RWPE1 (cell line): Measurements from ENCODE around the gene ATP6V0D1.
A peak's percentile ranks its signal among the peaks of the same experiment; 100 is the strongest.

Experiments
- CTCF ChIA-PET: fragments of 350-600 bp; sonication (Branson Sonifier 250); formaldehyde crosslinking; extraction: SDS; loops from one replicate; lab custom pipeline; 2021; lab: Yijun Ruan, JAX
- POLR2A ChIA-PET: fragments of 400-600 bp; formaldehyde crosslinking; extraction: SDS; loops from one replicate; lab custom pipeline; 2020; ENCODE audit warnings: antibody characterized with exemption; ENCODE audit not compliant: low non-redundant PET; lab: Yijun Ruan, JAX
- DNase-seq: peaks from one replicate; pipeline ENCODE4 v3.0.0; 2012; ENCODE audit warnings: low spot score
- H3K27ac ChIP-seq: fragments of 450-650 bp; 2 replicates; pipeline ENCODE4 v1.5.1; 2017
- TF ChIP-seq, protein P1 (sequence below): fragments of 450-650 bp; conservative IDR thresholded peaks from 2 replicates; pipeline ENCODE4 v1.5.1; 2017; ENCODE audit warnings: low read depth, mild to moderate bottlenecking

The ATP6V0D1 gene

DNA sequence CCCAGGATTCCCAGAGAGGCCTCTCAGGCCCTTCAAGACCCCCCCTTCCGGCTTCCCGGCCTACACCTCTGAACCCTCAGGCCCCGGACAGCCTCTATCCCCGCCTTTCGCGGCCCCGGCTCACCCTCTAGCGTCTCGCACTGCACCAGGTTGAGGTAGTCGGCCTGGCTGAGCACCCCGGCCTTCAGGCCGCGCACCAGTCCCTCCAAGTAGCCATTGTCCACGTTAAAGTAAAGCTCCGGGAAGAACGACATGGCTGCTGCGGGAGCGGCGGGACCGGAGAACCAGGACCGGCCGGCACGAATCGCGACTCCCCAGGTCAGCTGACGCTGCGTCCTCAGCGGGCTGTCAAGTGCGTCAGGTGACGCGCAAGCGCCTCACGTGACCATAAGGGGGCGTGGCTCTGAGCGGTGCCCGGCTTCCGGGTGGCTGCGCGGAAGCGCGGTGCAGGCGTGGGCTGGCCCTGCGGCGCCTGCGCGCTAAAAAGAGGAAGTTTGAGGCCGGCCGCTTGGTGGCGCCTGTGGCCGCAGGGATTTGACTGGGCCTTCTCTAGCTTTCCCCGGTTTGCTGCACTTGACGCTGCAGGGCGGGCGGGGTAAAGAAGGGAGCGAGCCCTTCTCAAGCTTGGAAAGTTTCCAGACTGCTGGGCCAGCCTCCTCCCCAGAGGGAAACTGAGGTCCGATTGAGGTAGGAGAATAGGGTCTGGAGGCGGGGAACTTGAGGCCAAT, at the start of gene ATP6V0D1:
Gene ATP6V0D1 (minus strand): TSS at position 325 of the 728 bp plus-strand sequence. CDS start 71 bp downstream, at position 254.
- ChIA-PET POLR2A (interaction anchor here (0.6 to 1.2 kb wide), 2 partner anchors 12 to 214 kb away, joined by 3 to 4 read pairs; no protein-coding TSS in a partner anchor), CTCF (interaction anchor here (0.5 to 2.1 kb wide), 18 partner anchors 12 to 770 kb away, joined by 3 to 13 read pairs (median 3); no protein-coding TSS in a partner anchor)
- peak; percentile 97 for DNase-seq
- TF ChIP-seq, protein P1, sequence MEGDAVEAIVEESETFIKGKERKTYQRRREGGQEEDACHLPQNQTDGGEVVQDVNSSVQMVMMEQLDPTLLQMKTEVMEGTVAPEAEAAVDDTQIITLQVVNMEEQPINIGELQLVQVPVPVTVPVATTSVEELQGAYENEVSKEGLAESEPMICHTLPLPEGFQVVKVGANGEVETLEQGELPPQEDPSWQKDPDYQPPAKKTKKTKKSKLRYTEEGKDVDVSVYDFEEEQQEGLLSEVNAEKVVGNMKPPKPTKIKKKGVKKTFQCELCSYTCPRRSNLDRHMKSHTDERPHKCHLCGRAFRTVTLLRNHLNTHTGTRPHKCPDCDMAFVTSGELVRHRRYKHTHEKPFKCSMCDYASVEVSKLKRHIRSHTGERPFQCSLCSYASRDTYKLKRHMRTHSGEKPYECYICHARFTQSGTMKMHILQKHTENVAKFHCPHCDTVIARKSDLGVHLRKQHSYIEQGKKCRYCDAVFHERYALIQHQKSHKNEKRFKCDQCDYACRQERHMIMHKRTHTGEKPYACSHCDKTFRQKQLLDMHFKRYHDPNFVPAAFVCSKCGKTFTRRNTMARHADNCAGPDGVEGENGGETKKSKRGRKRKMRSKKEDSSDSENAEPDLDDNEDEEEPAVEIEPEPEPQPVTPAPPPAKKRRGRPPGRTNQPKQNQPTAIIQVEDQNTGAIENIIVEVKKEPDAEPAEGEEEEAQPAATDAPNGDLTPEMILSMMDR = peak; percentile 90
- H3K27ac ChIP-seq = peak within 1 kb of the TSS; percentile 83

- DNase-seq = no peak
- TF ChIP-seq, protein P1 = no peak
- POLR2A ChIA-PET = interaction anchor here (0.6 kb wide), 1 partner anchor 132 kb away, joined by 3 read pairs; no protein-coding TSS in a partner anchor
- peak overlapping the region; percentile 84 for H3K27ac ChIP-seq
- CTCF ChIA-PET = interaction anchor here (0.5 to 2.2 kb wide), 4 partner anchors 9 to 353 kb away, joined by 3 to 8 read pairs (median 6); no protein-coding TSS in a partner anchor
Measured at GRCh38 chr16:67530013-67530939, 49.3 kb upstream of the ATP6V0D1 start.

- DNase-seq = no peak
- POLR2A ChIA-PET = interaction anchor here (0.6 kb wide), 2 partner anchors 32 to 134 kb away, joined by 3 read pairs; no protein-coding TSS in a partner anchor
- TF ChIP-seq, protein P1 = no peak
Measured at GRCh38 chr16:67529582-67530012, 48.6 kb upstream of the ATP6V0D1 start.

DNA sequence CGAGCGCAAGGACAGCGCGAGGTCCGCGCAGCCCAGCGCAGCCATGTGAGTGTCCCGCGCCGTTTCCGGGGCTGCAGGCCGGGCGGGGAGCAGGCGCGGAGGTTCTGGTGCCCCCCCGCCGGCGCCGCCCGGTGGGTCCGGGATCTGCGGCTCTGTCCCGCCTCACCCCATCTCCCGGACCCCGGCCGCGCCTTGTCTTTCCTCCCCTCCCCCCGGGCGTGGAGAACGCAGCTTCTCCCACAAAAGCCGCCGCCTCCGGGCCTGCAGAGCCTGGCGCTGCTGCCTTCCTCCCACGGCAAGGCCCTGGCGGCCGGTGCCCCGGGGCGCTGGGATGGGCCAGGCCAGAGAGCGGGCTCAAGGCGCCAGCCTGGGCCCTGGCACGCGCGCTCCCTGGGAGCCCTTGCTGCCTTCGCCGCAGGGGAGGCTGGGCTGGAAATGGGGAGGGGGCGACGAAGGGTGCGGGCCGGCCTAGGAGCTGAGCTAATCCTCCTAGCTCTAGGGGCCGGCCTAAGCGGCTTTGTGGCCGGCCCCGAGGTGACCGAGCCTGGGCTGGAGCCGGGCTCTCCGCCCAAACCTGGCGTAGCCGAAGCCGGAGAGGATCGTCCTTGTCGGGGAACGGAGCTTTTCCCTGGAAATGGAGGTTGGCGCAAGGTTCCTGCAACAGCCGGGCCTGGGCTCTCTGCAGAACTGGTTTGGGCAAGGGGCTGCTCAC, 48.1 kb upstream of the ATP6V0D1 start:
- POLR2A ChIA-PET = interaction anchor here (0.6 kb wide), 2 partner anchors 33 to 135 kb away, joined by 3 read pairs; no protein-coding TSS in a partner anchor
- peak; percentile 63 for DNase-seq
- TF ChIP-seq, protein P1 = no peak
- CTCF ChIA-PET = interaction anchor here (0.9 to 2.2 kb wide), 3 partner anchors 8 to 96 kb away, joined by 3 to 8 read pairs (median 7); no protein-coding TSS in a partner anchor
- H3K27ac ChIP-seq = peak overlapping the region; percentile 84

More at GRCh38 chr16:67529582-67530012, 48.6 kb upstream of the ATP6V0D1 start:
- CTCF ChIA-PET = interaction anchor here (2.1 to 2.2 kb wide), 2 partner anchors 8 to 17 kb away, joined by 7 to 8 read pairs; no protein-coding TSS in a partner anchor
- H3K27ac ChIP-seq = peak overlapping the region; percentile 84

DNA sequence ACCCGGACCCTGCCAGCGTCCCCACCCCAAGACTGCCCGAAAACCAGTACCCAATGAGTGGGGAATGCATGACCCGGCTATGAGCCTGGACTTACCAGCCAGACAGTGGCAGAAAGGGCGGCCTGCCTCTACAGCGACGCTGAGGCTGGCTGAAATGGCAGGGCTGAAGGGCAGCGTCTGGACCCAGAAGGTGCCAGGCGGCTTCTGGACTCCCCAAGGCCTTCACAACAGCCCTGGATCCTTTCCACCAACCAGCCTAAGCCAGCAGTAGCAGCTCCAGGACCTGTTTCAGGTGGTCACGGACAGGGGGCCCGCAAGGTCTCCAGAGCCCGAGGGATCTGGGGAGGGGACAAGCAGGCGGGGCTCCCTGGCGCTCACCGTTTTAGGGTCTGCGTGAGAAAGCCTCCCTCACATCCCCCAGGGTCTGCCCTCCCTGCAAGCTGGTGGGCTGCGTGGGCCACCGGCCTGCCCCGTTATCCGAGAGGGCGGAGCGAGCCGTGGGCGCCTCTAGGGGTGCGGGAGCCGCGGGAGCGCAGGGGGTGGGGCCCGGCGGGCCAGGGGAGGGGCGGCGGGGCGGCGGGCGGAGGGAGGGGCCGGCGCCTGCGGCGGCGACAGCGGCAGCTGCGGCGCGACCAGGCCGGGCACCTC, 47.4 kb upstream of the ATP6V0D1 start, which contains the start of gene RIPOR1:
Gene RIPOR1 (plus strand): TSS at position 608 of the 648 bp plus-strand sequence. CDS start 9,618 bp downstream, outside the sequence.
- TF ChIP-seq, protein P1 = no peak
- DNase-seq = no peak
- CTCF ChIA-PET = interaction anchor here (0.9 to 2.1 kb wide), 2 partner anchors 7 to 97 kb away, joined by 3 to 8 read pairs; no protein-coding TSS in a partner anchor
- peak within 1 kb of the TSS; percentile 84 for H3K27ac ChIP-seq
- POLR2A ChIA-PET = no interaction called here
